Muscle layer of duodenum (tissue), 2 donors: ENCODE data around the gene COL18A1.
"Not testable (repeated sequence)": the region's sequence is repeated elsewhere in the genome, so short reads cannot be mapped to it uniquely, and the experiment has no call there.

ENCODE experiments used
- H3K27ac ChIP-seq: one replicate; pipeline ENCODE4 v1.7.0; 2013; ENCODE audit warnings: mild to moderate bottlenecking, low read length
- H3K27me3 ChIP-seq: one replicate; pipeline ENCODE4 v1.7.0; 2013; ENCODE audit warnings: low read depth, mild to moderate bottlenecking, control low read depth, low read length
- H3K36me3 ChIP-seq, 2 donors: one replicate each; pipeline ENCODE4 v1.7.0; 2013; ENCODE audit warnings: low read length in 2 of 2, control low read depth in 1 of 2, mild to moderate bottlenecking in 1 of 2; ENCODE audit not compliant: insufficient read depth in 2 of 2, control insufficient read depth in 1 of 2
- H3K4me1 ChIP-seq, 2 donors: one replicate each; pipeline ENCODE4 v1.7.0; 2013; ENCODE audit warnings: low read length in 2 of 2, mild to moderate bottlenecking in 2 of 2, control low read depth in 1 of 2, moderate library complexity in 1 of 2; ENCODE audit not compliant: insufficient read depth in 2 of 2, control insufficient read depth in 1 of 2
- H3K4me3 ChIP-seq, 2 donors: one replicate each; pipeline ENCODE4 v1.7.0; 2013; ENCODE audit warnings: low read length in 2 of 2, low read depth in 1 of 2, mild to moderate bottlenecking in 1 of 2
- H3K9me3 ChIP-seq, 2 donors: one replicate each; pipeline ENCODE4 v1.7.0; 2013; ENCODE audit warnings: low read length in 2 of 2, control low read depth in 1 of 2, mild to moderate bottlenecking in 1 of 2; ENCODE audit not compliant: control insufficient read depth in 1 of 2
- donor health status: healthy.

Gene COL18A1

DNA sequence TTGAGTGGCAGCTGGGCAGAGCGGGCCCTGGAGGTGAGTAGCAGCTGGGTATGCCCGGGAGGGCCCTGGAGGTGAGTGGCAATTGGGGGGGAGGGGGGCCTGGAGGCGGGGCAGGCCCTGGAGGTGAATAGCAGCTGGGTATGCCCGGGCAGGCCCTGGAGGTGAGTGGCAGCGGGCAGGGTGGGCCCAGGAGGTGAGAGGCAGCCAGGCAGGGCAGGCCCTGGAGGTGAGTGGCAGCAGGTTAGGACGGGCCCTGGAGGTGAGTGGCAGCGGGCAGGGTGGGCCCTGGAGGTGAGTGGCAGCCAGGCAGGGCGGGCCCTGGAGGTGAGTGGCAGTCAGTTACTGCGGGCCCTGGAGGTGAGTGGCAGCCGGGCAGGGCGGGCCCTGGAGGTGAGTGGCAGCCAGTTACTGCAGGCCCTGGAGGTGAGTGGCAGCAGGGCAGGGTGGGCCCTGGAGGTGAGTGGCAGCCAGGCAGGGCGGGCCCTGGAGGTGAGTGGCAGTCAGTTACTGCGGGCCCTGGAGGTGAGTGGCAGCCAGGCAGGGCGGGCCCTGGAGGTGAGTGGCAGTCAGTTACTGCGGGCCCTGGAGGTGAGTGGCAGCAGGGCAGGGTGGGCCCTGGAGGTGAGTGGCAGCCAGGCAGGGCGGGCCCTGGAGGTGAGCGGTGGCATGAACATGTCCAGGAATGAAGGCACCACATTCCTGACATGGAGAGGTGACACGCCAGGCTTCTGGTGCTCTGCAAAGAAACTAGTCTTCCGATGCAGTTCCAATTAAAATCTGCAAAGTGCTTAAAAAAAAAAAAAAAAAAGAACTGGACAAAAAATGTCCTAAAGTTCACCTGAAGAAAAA is 122.4 kb downstream of the COL18A1 start:
- H3K36me3 ChIP-seq: peaks cover 10 to 19% of the 10 kb centered on the region in 2 donors
- H3K27me3 ChIP-seq, H3K27ac ChIP-seq: not testable (repeated sequence)

DNA sequence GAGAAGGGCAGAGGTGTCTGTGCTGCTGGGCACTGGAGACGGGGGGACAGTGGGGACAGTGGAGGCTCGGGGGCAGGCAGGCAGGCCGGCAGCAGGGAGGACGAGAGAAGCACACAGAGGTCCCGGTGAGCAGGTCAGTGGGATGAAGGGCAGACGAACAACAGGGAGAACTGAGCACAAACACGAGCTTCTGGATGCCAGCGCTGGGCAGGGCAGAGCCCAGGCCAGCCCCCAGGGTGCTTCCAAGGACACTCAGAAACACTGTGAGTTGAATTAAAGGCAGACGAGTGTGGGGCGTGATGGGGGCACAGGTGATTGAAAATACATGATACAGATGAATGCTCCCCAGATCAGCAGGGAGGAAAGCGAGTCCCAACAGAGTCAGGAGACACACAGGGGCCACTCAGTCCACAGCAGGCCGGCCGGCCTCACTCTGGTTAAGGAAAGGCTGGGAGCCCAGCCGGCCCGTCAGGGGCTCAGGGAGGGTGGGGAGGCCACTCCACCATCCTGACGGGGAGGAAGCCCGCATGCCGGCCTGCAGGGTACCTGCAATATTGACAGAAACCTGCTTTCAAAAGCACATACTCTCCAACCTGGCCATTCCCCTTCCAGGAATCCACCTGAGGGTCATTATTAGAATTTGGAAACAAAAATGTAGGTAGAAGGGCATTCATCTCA is 123.2 kb downstream of the COL18A1 start:
- H3K27ac ChIP-seq: no peak overlapping the region
- no peak overlapping the region for H3K4me3 ChIP-seq
- H3K4me1 ChIP-seq: peaks cover 0 to 3% of the 10 kb centered on the region in 2 donors
- peaks cover 10 to 14% of the 10 kb centered on the region in 2 donors for H3K36me3 ChIP-seq
- no peaks in the 10 kb centered on the region for H3K9me3 ChIP-seq
- no peaks in the 10 kb centered on the region for H3K27me3 ChIP-seq

More for the DNA sequence above, 122.4 kb downstream of the COL18A1 start:
- not testable (repeated sequence) for H3K4me1 ChIP-seq, H3K4me3 ChIP-seq, H3K9me3 ChIP-seq

DNA sequence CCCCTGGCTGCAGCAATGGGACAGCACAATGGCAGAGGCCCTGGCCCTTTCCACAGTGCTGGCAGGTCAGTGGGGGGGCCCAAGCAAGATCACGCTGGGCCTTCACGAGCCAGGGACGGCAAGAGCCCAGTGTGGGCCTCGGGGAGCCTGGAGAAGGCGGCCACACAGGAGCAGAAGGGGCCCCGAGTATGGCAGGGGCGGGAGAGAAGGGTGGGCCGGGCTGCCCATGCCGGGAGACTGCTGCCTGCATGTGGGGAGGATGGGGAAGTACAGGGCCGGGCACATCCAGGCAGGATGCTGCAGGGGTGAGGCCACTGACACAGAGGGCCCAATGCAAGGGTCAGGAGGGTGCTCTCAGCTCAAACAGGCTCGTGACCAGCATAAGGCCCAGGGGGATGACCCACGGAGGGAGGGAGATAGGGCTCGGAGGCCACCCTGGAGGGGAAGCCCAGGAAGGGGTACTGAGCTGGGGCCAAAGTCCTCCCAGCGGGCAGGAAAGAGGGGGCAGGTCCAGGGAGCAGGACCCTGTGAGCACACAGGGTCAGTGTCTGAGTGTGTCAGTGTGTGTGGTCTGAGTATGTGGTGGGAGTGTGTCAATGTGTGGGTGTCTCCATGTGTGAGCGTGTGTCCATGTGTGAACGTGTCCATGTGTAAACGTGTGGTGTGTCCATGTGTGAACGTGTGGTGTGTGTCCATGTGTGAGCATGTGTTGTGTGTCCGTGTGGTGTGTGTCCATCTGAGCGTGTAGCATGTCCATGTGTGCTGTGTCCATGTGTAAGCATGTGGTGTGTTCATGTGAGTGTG is 124.2 kb downstream of the COL18A1 start:
- H3K4me3 ChIP-seq: no peak overlapping the region
- no peak overlapping the region for H3K27ac ChIP-seq
- H3K27me3 ChIP-seq: no peaks in the 10 kb centered on the region
- peaks cover 0 to 12% of the 10 kb centered on the region in 2 donors for H3K4me1 ChIP-seq
- no peaks in the 10 kb centered on the region for H3K9me3 ChIP-seq
- H3K36me3 ChIP-seq: peaks cover 10 to 14% of the 10 kb centered on the region in 2 donors

DNA sequence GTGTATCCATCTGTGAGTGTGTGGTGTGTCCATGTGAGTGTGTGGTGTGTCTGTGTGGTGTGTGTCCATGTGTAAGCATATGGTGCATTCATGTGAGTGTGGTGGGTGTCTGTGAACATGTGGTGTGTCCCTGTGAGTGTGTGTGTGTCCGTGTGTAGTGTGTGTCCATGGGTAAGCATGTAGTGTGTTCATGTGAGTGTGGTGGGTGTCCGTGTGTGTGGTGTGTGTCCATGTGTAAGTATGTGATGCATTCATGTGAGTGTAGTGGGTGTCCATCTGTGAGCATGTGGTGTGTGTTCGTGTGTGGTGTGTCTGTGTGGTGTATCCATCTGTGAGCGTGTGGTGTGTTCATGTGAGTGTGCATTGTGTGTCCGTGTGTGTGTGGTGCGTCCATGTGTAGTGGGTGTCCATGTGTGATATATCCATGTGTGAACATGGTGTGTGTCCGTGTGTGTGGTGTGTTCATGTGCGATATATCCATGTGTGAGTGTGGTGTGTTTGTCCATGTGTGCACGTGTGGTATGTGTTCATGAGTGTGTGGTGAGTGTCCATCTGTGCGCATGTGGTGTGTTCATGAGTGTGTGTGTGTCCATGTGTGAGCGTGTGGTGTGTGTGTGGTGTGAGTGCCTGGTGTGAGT is 124.9 kb downstream of the COL18A1 start:
- no peak overlapping the region for H3K27ac ChIP-seq
- H3K4me3 ChIP-seq: no peak overlapping the region
- H3K36me3 ChIP-seq: peaks cover 10 to 14% of the 10 kb centered on the region in 2 donors
- H3K4me1 ChIP-seq: peaks cover 0 to 19% of the 10 kb centered on the region in 2 donors
- no peaks in the 10 kb centered on the region for H3K27me3 ChIP-seq
- H3K9me3 ChIP-seq: no peaks in the 10 kb centered on the region

DNA sequence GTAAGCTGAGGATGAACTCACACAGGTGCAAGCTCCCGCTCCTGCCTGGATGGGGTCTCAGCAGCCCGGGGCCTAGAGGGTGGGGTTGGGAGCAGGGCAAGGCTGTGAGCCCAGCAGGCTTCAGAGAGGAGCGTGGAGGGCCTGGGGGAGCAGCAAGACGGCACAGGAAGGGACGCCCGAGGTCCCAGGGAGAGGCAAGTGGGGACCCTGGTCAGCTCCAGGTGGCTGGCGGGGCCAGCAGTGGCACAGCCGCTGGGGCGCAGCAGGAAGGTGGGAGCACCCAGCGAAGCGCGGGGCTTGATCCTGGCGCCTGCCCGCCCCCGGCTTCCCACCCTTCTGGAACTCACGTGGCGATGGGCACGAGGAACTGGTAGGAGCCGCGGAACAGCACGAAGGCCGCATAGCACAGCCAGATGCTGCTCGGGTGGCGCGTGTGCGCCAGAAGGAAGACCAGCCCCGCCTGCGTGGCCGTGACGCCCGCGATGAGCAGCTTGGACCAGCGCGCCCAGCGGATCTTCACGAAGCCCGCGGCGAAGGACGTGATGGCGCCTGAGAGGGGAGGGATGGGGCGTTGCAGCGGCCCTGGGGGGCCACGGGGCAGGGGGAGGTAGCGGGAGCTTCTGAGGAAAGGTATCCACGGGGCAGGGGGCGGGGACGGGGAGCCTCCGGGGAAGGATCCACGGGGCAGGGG is 125.6 kb downstream of the COL18A1 start:
- Histone ChIP-seq H3K4me1 (peaks cover 0 to 19% of the 10 kb centered on the region in 2 donors), H3K9me3 (no peaks in the 10 kb centered on the region), H3K27me3 (no peaks in the 10 kb centered on the region), H3K4me3 (no peak overlapping the region), H3K36me3 (peaks cover 7 to 10% of the 10 kb centered on the region in 2 donors), H3K27ac (no peak overlapping the region)

DNA sequence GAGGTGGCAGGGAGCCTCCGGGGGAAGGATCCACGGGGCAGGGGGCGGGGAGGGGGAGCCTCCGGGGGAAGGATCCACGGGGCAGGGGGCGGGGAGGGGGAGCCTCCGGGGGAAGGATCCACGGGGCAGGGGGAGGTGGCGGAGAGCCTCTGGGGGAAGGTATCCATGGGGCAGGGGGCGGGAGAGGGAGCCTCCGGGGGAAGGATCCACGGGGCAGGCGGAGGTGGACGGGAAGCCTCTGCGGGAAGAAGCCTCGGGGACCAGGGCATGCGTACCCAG is 126.1 kb downstream of the COL18A1 start:
- Histone ChIP-seq H3K36me3 (peaks cover 6 to 10% of the 10 kb centered on the region in 2 donors), H3K4me1 (peaks cover 0 to 19% of the 10 kb centered on the region in 2 donors)
- not testable (repeated sequence) for H3K27me3 ChIP-seq, H3K4me3 ChIP-seq, H3K27ac ChIP-seq, H3K9me3 ChIP-seq

DNA sequence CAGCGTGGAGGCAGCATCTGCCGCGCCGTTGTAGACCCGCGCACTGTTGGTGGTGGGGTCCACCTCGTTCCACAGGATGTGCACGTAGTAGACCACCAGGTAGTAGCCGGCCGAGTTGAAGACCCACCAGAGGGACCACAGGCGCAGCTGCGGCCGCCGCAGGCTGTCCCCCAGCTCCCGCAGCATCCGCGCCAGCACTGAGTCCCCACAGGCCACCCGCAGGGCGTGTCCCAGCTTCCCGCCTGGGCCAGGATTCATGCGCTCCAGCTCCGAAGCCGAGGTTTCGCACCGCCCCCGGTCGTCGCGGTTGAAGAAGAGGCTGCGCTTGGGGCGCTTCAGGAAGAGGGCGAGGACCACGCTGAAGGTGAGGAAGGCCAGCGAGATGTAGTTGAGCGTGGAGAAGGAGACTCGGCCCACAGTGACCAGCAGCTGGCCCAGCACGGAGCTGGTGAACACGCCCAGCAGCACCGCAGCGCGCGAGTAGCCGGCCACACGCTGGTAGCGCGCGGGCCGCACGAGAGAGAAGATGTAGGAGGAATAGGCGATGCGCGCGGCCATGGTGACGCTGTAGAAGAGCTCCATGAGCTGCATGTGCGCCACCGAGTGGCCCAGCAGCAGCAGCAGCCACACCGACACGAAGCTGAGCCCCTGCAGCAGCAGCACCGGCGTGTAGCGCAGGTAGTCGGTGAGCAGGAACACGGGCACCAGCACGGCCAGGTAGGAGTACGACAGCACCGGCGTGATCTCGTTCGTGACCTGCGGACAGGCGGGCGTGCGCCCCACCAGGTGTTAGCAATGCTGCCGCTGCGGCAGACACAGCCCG is 126.6 kb downstream of the COL18A1 start:
- Histone ChIP-seq H3K27ac (no peak overlapping the region), H3K9me3 (no peaks in the 10 kb centered on the region), H3K36me3 (peaks cover 6 to 10% of the 10 kb centered on the region in 2 donors), H3K27me3 (no peaks in the 10 kb centered on the region), H3K4me1 (peaks cover 0 to 19% of the 10 kb centered on the region in 2 donors), H3K4me3 (no peak overlapping the region)

DNA sequence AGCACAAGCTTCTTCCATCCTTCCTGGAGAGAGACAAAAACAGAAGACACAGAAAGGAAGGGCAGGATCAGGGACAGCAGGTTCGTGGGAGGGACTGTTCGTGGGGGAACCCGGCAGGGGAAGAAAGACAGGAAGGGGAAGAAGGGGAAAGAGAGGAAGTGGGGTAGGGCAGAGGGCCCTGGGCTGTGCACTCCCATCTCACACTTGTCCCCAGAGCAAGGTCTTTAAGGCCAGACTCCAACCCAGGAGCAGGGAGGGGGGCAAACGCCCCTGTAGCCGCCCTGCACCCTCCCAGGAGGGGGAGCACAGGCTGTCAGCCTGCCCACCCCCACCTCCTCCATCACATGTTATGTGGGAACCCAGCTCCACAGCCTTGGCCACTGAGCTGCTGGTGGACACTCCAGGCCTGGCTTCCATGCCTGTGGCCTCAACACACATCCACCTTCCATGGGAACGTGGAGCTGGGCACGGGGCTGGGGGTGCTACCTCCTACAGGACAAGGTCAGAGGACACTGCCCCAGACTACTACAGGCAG is 127.9 kb downstream of the COL18A1 start:
- H3K9me3 ChIP-seq: no peaks in the 10 kb centered on the region
- H3K4me1 ChIP-seq: peaks cover 0 to 19% of the 10 kb centered on the region in 2 donors
- H3K27ac ChIP-seq: no peak overlapping the region

DNA sequence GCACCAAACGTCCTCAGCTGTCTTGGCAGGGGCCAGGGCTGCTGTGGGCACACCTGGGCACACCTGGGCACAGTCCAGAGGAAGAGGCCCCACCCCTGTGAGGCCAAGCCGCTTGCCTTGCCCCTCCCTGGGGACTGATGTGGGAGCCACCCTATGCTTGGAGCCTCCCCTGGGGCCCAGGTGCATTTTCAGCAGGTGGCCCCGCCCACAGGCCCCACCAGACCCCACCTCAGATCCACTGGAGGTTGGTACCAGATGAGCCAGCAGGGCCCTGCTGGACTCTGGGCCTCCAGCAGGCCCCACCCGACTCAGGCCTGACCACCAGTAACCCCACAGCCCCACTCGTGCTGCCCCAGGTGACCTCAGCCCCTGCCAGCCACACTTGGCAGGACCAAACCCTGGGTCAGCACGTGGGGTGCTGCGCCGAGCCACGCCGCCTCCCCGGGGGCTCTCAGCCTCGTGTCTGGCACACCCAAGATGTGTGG is 128.4 kb downstream of the COL18A1 start:
- no peak overlapping the region for H3K4me3 ChIP-seq
- no peak overlapping the region for H3K27ac ChIP-seq
- H3K36me3 ChIP-seq: peaks cover 6 to 10% of the 10 kb centered on the region in 2 donors

More for the DNA sequence above, 127.9 kb downstream of the COL18A1 start:
- no peaks in the 10 kb centered on the region for H3K27me3 ChIP-seq
- peaks cover 6 to 10% of the 10 kb centered on the region in 2 donors for H3K36me3 ChIP-seq
- H3K4me3 ChIP-seq: no peak overlapping the region

More for the DNA sequence above, 128.4 kb downstream of the COL18A1 start:
- peaks cover 0 to 19% of the 10 kb centered on the region in 2 donors for H3K4me1 ChIP-seq
- no peaks in the 10 kb centered on the region for H3K27me3 ChIP-seq
- H3K9me3 ChIP-seq: no peaks in the 10 kb centered on the region
